ENCODE results near the gene PKN2. TPM values are rescaled to one million over a fixed set of nuclear protein-coding genes. Genes with fewer than 3 reads are reported as not detected.
A peak's percentile ranks its signal among the peaks of the same experiment; 100 is the strongest.

The PKN2 gene
- total and polyA plus RNA-seq, 2 experiments from 2014 or later: 14.6 to 29.4 TPM

- Histone ChIP-seq H3K27ac (ENCODE audit: low read depth) (peak overlapping the region; percentile 80), H3K27me3 (ENCODE audit: insufficient read depth) (no peaks in the 10 kb centered on the region), H3K36me3 (ENCODE audit: insufficient read depth) (no peaks in the 10 kb centered on the region; the same call in 1 of the 2 replicates), H3K4me2 (0 out of 2 replicates have a peak overlapping the region, but pooled peaks have one; percentile 12), H3K4me1 (ENCODE audit: insufficient read depth) (peaks cover 44% of the 10 kb centered on the region), H3F3A (replicated peaks; ENCODE audit: low read depth) (no peaks in the 10 kb centered on the region), H3K4me3 (no peak overlapping the region), H2AFZ (no peak overlapping the region), H3K9me2 (ENCODE audit: insufficient read depth) (no peaks in the 10 kb centered on the region), H4K20me1 (replicated peaks; ENCODE audit: insufficient read depth) (no peaks in the 10 kb centered on the region), H3K79me2 (replicated peaks; ENCODE audit: insufficient read depth) (peaks cover 31% of the 10 kb centered on the region)
- no peak overlapping the region for H3K4me3 Mint-ChIP-seq
- peak overlapping the region; percentile 50 for H3K27ac Mint-ChIP-seq
- H3K27me3 Mint-ChIP-seq (ENCODE audit: insufficient read depth, low read depth, poor library complexity): no peaks in the 10 kb centered on the region
- peaks cover 23% of the 10 kb centered on the region for H3K4me1 Mint-ChIP-seq
- DNase-seq (ENCODE audit: low spot score) (no peak), ATAC-seq (peak; percentile 64)
- H3K36me3 Mint-ChIP-seq (ENCODE audit: low read depth): peaks cover 28% of the 10 kb centered on the region; the same call in 2 of the 3 replicates
- no peaks in the 10 kb centered on the region for H3K9me3 Mint-ChIP-seq
- TF ChIP-seq EZH2phosphoT487 (IDR thresholded peaks at IDR 0.05; ENCODE audit: unreplicated experiment): no peak
- TF ChIP-seq CTCF (conservative IDR thresholded peaks at IDR 0.05; ENCODE audit: low read depth in 2 of 2): no peak
- TF ChIP-seq ZNF114 (CRISPR knock-in tag; IDR thresholded peaks at IDR 0.05): no peak
- no peak for TF ChIP-seq NANOG (IDR thresholded peaks at IDR 0.05; ENCODE audit: borderline replicate concordance)
- TF ChIP-seq JUNB (IDR thresholded peaks at IDR 0.05; ENCODE audit: unreplicated experiment): no peak
- TF ChIP-seq ZNF462 (CRISPR knock-in tag; IDR thresholded peaks at IDR 0.05): no peak
- TF ChIP-seq ZNF331 (CRISPR knock-in tag; IDR thresholded peaks at IDR 0.05; ENCODE audit: low read depth): no peak
- TF ChIP-seq POLR2AphosphoS5 (IDR thresholded peaks at IDR 0.05; ENCODE audit: low read depth): no peak
- TF ChIP-seq STAT1 (IDR thresholded peaks at IDR 0.05; ENCODE audit: unreplicated experiment): no peak
- TF ChIP-seq ETS1 (IDR thresholded peaks at IDR 0.05): no peak
- TF ChIP-seq CREB1 (CRISPR knock-in tag; IDR thresholded peaks at IDR 0.05; ENCODE audit: low read depth): no peak
- TF ChIP-seq REST (IDR thresholded peaks at IDR 0.05; ENCODE audit: unreplicated experiment): no peak
- TF ChIP-seq EZH2 (IDR thresholded peaks at IDR 0.05; ENCODE audit: low read depth, unreplicated experiment): no peak
Measured at GRCh38 chr1:88768816-88769215, 84.7 kb downstream of the PKN2 start.

All from GM23338 (cell line).